Stimulated activated CD4-positive, alpha-beta T cell treated with anti-CD3 and anti-CD28 coated beads, Interleukin-2, amount 100 ng/mL, for 4 hours (primary cell): ENCODE measurements around the gene ZNF521.
"Not testable (repeated sequence)": the region's sequence is repeated elsewhere in the genome, so short reads cannot be mapped to it uniquely, and the experiment has no call there.

Source experiments
- DNase-seq: peaks from one replicate; pipeline ENCODE4 v3.0.0-alpha.2; 2020; ENCODE audit warnings: low read depth

The ZNF521 gene

GRCh38 chr18:25289001-25289631 lies 62.9 kb downstream of the ZNF521 start:
- no peak for DNase-seq

GRCh38 chr18:25288340-25288938 lies 63.5 kb downstream of the ZNF521 start:
- no peak for DNase-seq

GRCh38 chr18:25287106-25287505 lies 64.9 kb downstream of the ZNF521 start:
- no peak for DNase-seq

GRCh38 chr18:25284861-25285550 lies 67.0 kb downstream of the ZNF521 start:
- DNase-seq = no peak

GRCh38 chr18:25284281-25284680 lies 67.7 kb downstream of the ZNF521 start:
- DNase-seq = no peak

GRCh38 chr18:25283781-25284180 lies 68.2 kb downstream of the ZNF521 start:
- no peak for DNase-seq

GRCh38 chr18:25282896-25283703 lies 68.9 kb downstream of the ZNF521 start:
- no peak for DNase-seq

- DNase-seq = no peak
Measured at GRCh38 chr18:25282282-25282681, 69.7 kb downstream of the ZNF521 start.

GRCh38 chr18:25281556-25281955 lies 70.4 kb downstream of the ZNF521 start:
- DNase-seq = no peak

GRCh38 chr18:25279961-25280360 lies 72.0 kb downstream of the ZNF521 start:
- no peak for DNase-seq

GRCh38 chr18:25279556-25279955 lies 72.4 kb downstream of the ZNF521 start:
- no peak for DNase-seq

GRCh38 chr18:25279133-25279532 lies 72.8 kb downstream of the ZNF521 start:
- no peak for DNase-seq

GRCh38 chr18:25278394-25278793 lies 73.6 kb downstream of the ZNF521 start:
- no peak for DNase-seq

- no peak for DNase-seq
Measured at GRCh38 chr18:25275412-25276001, 76.5 kb downstream of the ZNF521 start.

- DNase-seq = no peak
Measured at GRCh38 chr18:25274926-25275325, 77.0 kb downstream of the ZNF521 start.

GRCh38 chr18:25266931-25267527 lies 84.9 kb downstream of the ZNF521 start:
- not testable (repeated sequence) for DNase-seq

GRCh38 chr18:25262920-25263319 lies 89.0 kb downstream of the ZNF521 start:
- DNase-seq = no peak

- DNase-seq = no peak
Measured at GRCh38 chr18:25261768-25262167, 90.2 kb downstream of the ZNF521 start.

- no peak for DNase-seq
Measured at GRCh38 chr18:25256439-25256838, 95.5 kb downstream of the ZNF521 start.

- DNase-seq = no peak
Measured at GRCh38 chr18:25253779-25254178, 98.2 kb downstream of the ZNF521 start.

GRCh38 chr18:25253136-25253535 lies 98.8 kb downstream of the ZNF521 start:
- no peak for DNase-seq

GRCh38 chr18:25251068-25251467 lies 100.9 kb downstream of the ZNF521 start:
- no peak for DNase-seq
